ENCODE measurements around the gene RYR2. TPM values are rescaled to one million over a fixed set of nuclear protein-coding genes. Genes with fewer than 3 reads are reported as not detected.

Gene RYR2
- total and polyA plus RNA-seq, 12 donors = 43.1 to 1,252 (median 872) TPM

GRCh38 chr1:237681210-237681609 is 639.2 kb downstream of the RYR2 start:
- no peak overlapping the region for H3K4me3 ChIP-seq
- no peaks in the 10 kb centered on the region for H3K27me3 ChIP-seq
- peak overlapping the region in 1 of 10 donors; percentile 33 for H3K27ac ChIP-seq
- WGBS, 2 donors = 43 to 62% methylated on average over 6 of the region's 6 CpGs
- H3K9me3 ChIP-seq = no peaks in the 10 kb centered on the region
- H3K36me3 ChIP-seq = peaks cover 0 to 34% (median 0%) of the 10 kb centered on the region in 9 donors
- TF ChIP-seq CTCF (IDR thresholded peaks at IDR 0.05) = no peak
- intact Hi-C loops (cut with DNase I) = no loop called here
- ATAC-seq (peak in 6 of 8 donors; percentile 28 to 47 (median 30)), DNase-seq (no peak)
- H3K4me1 ChIP-seq = peaks cover 0 to 64% (median 20%) of the 10 kb centered on the region in 9 donors

DNA sequence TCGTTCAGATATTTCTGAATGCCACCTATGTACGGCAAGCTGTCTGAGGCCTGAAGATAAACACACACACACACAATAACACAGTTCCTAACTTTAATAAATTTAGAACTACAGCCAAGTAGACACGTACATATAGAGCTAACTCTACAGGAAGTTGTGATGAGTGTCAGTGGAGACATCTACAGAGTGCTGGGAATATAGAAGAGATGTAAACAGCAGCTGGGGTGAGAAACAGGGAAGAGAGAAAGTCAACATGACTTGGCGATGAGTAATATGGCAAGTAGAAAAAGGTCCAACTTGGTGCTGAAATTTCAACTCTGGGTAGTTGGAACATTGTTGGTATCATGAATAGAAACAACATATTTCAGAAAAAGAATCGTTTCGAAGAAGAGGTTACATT is 642.3 kb downstream of the RYR2 start:
- WGBS, 2 donors = 71 to 72% methylated on average over 6 of the region's 6 CpGs
- H3K36me3 ChIP-seq = peaks cover 0 to 30% (median 0%) of the 10 kb centered on the region in 9 donors
- ATAC-seq = no peak
- no peak for TF ChIP-seq CTCF (IDR thresholded peaks at IDR 0.05)
- peaks cover 0 to 34% (median 7%) of the 10 kb centered on the region in 9 donors for H3K4me1 ChIP-seq
- no peak for DNase-seq
- intact Hi-C loops (cut with DNase I) = no loop called here
- H3K27ac ChIP-seq = no peak overlapping the region
- H3K9me3 ChIP-seq = no peaks in the 10 kb centered on the region
- no peak overlapping the region for H3K4me3 ChIP-seq
- no peaks in the 10 kb centered on the region for H3K27me3 ChIP-seq

- ATAC-seq (no peak), DNase-seq (no peak)
- WGBS, 2 donors = 11 to 16% methylated on average over 1 of the region's 1 CpG
- TF ChIP-seq CTCF (IDR thresholded peaks at IDR 0.05) = no peak
- peak overlapping the region in 2 of 10 donors; percentile 4 to 28 for H3K27ac ChIP-seq
- no peaks in the 10 kb centered on the region for H3K9me3 ChIP-seq
- H3K4me1 ChIP-seq = peaks cover 0 to 27% (median 7%) of the 10 kb centered on the region in 9 donors
- H3K36me3 ChIP-seq = peaks cover 0 to 32% (median 0%) of the 10 kb centered on the region in 9 donors
- no peaks in the 10 kb centered on the region for H3K27me3 ChIP-seq
- intact Hi-C loops (cut with DNase I) = no loop called here
- H3K4me3 ChIP-seq = no peak overlapping the region
Measured at GRCh38 chr1:237685551-237685950, 643.6 kb downstream of the RYR2 start.

DNA sequence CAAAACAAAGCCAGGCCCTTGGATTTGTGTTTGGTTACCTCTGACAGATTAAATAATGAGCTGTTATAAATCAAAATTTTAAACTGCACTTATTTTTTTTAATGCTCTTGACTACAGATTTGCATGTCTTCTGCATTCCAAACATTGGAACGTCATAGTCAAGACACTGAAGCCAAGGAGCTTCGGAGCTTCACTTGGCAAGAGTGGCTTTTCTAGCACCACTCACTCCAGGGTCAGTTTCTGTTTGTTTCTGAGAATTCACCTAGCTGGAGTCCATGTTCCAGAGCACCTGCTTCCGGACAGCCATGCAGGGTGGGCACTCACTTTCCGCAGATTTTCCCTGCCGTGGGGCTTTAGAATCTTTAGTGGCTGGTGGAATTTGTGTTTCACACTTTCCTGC is 645.8 kb downstream of the RYR2 start:
- Histone ChIP-seq H3K4me1 (peaks cover 0 to 44% (median 7%) of the 10 kb centered on the region in 9 donors), H3K4me3 (no peak overlapping the region), H3K27me3 (no peaks in the 10 kb centered on the region), H3K27ac (peak overlapping the region in 1 of 10 donors; percentile 4), H3K9me3 (no peaks in the 10 kb centered on the region), H3K36me3 (peaks cover 0 to 16% (median 0%) of the 10 kb centered on the region in 9 donors)
- ATAC-seq (no peak), DNase-seq (no peak)
- no peak for TF ChIP-seq CTCF (IDR thresholded peaks at IDR 0.05)
- 55 to 61% methylated on average over 5 of the region's 5 CpGs for WGBS, 2 donors
- intact Hi-C loops (cut with DNase I) = no loop called here
